Ovary (tissue), 9 donors: ENCODE data around the gene USP53. TPM values are rescaled to one million over a fixed set of nuclear protein-coding genes. Genes with fewer than 3 reads are reported as not detected.

Experiments used
- DNase-seq, 5 donors: peaks; one replicate each; pipeline ENCODE4 v3.0.0-alpha.2; 2019 to 2020
- H3K27ac ChIP-seq, 2 donors: fragments of 200-600 bp; one replicate each; pipeline versions ENCODE4 v1.5.1 to v1.8.0; 2019 to 2022
- H3K27me3 ChIP-seq: fragments of 200-600 bp; one replicate; pipeline ENCODE4 v1.8.0; 2022
- H3K36me3 ChIP-seq: fragments of 200-600 bp; sonication (generic); one replicate; pipeline ENCODE4 v1.5.1; 2019
- H3K4me1 ChIP-seq: one replicate; pipeline ENCODE4 v1.8.1; 2013; ENCODE audit warnings: mild to moderate bottlenecking, moderate library complexity; ENCODE audit not compliant: insufficient read depth
- H3K4me3 ChIP-seq: fragments of 200-600 bp; sonication (generic); one replicate; pipeline ENCODE4 v1.5.1; 2017
- H3K9me3 ChIP-seq, 2 donors: fragments of 200-600 bp in 1 of 2; sonication (generic) in 1 of 2; one replicate each; pipeline versions ENCODE4 v1.5.1 to v1.8.1; 2013 to 2019; ENCODE audit warnings: mild to moderate bottlenecking in 1 of 2, moderate library complexity in 1 of 2
- CTCF ChIP-seq, 3 donors: fragments of 450-650 bp in 2 of 3; fragments of 200-600 bp in 1 of 3; IDR thresholded peaks; one replicate each; pipeline versions ENCODE4 v1.5.1 to v1.8.0; 2016 to 2022; ENCODE audit warnings: antibody characterized with exemption in 3 of 3, mild to moderate bottlenecking in 1 of 3
- EP300 ChIP-seq: sonication (generic); formaldehyde crosslinking; IDR thresholded peaks from one replicate; pipeline ENCODE4 v1.6.1; 2017; ENCODE audit warnings: antibody characterized with exemption
- POLR2A ChIP-seq: fragments of 450-650 bp; IDR thresholded peaks from one replicate; pipeline ENCODE4 v1.6.1; 2017; ENCODE audit warnings: antibody characterized with exemption, mild to moderate bottlenecking, moderate library complexity
- WGBS, 3 donors: extraction: QIAGEN DNeasy Blood & Tissue Kit in 1 of 3; methylation state at CpG; one replicate each; pipeline versions ENCODE4 v1.1.5 to v1.1.7; 2013 to 2017; 5-methylcytosine and 5-hydroxymethylcytosine counted together
- intact Hi-C, 4 donors: fragments of 100-400 bp; cut with DNase I; formaldehyde crosslinking; loops; one replicate each; pipeline versions ENCODE4 v1.11.0 to v1.15.1; 2022 to 2023
- polyA plus RNA-seq, 2 donors: library from polyadenylated mRNA; stranded (reverse); fragments of 200-250 nt in 1 of 2; fragments of 350-450 nt in 1 of 2; fragmentation: Illumina TruSeq in 1 of 2; extraction: RNeasy Lipid Tissue Mini Kit (QIAGEN cat#74804) in 1 of 2; gene quantifications; one replicate each; pipeline ENCODE4 v1.2.3, GENCODE V29; 2013 to 2014
- total RNA-seq, 7 donors: library from RNA; depleted of rRNA in 2 of 7; stranded (reverse); fragments of >200 nt in 2 of 7; fragmentation: NEBNext Ultra II Directional in 3 of 7; extraction: Animal tissue kit (Norgen Biotek cat#: 25700) in 3 of 7; gene quantifications; one replicate each; pipeline versions ENCODE4 v1.1.0 to v1.2.4, GENCODE V29; 2016 to 2023
- donor health status: DM: no; HTN: no; CAD: no; lungs with moderate emphysema.
- donor health status: DM: no; HTN: no; CAD: no.
- donor health status: Bipolar disorder and iron deficiency.
- donor health status: DM: yes; HTN: yes; CAD: no.
- donor health status: DM: no; HTN: no; CAD: no.
- donor health status: DM: yes; HTN: yes; CAD: no.

USP53 gene
- total and polyA plus RNA-seq, 9 donors = 10.7 to 98.9 (median 20.4) TPM

- Histone ChIP-seq H3K4me1 (no peaks in the 10 kb centered on the region), H3K27ac (peak overlapping the region in 1 of 2 donors; percentile 22), H3K4me3 (no peak overlapping the region), H3K27me3 (no peaks in the 10 kb centered on the region), H3K9me3 (no peaks in the 10 kb centered on the region), H3K36me3 (no peaks in the 10 kb centered on the region)
- intact Hi-C loops = loop anchor here in 3 of 4 donors (5.0 to 10.0 kb wide), 3 partner anchors 70 to 303 kb away; partner anchors contain the start of gene USP53 (in 1 of the 3)
- WGBS, 3 donors = 11 to 14% (median 14%) methylated on average over 4 of the region's 4 CpGs
- no peak for TF ChIP-seq POLR2A
- no peak for TF ChIP-seq EP300
- no peak for TF ChIP-seq CTCF (IDR thresholded peaks at IDR 0.05)
- no peak for DNase-seq
Measured at GRCh38 chr4:119284876-119285780, 72.6 kb downstream of the USP53 start.

GRCh38 chr4:119286377-119287002, 74.0 kb downstream of the USP53 start:
- Histone ChIP-seq H3K36me3 (no peaks in the 10 kb centered on the region), H3K4me1 (no peaks in the 10 kb centered on the region), H3K9me3 (no peaks in the 10 kb centered on the region), H3K27ac (no peak overlapping the region), H3K27me3 (no peaks in the 10 kb centered on the region), H3K4me3 (no peak overlapping the region)
- DNase-seq = peak in 2 of 5 donors; percentile 35 to 51
- intact Hi-C loops = loop anchor here in 3 of 4 donors (5.0 to 10.0 kb wide), 3 partner anchors 72 to 304 kb away; partner anchors contain the start of gene USP53 (in 1 of the 3)
- TF ChIP-seq POLR2A (no peak), CTCF (IDR thresholded peaks at IDR 0.05) (peak; percentile 28 to 85 (median 70))
- WGBS, 3 donors = 3 to 10% (median 9%) methylated on average over 3 of the region's 3 CpGs

GRCh38 chr4:119289313-119289712, 76.8 kb downstream of the USP53 start:
- TF ChIP-seq EP300 (no peak), POLR2A (no peak), CTCF (IDR thresholded peaks at IDR 0.05) (no peak)
- Histone ChIP-seq H3K4me1 (no peaks in the 10 kb centered on the region), H3K9me3 (no peaks in the 10 kb centered on the region), H3K4me3 (no peak overlapping the region), H3K27ac (no peak overlapping the region), H3K36me3 (no peaks in the 10 kb centered on the region), H3K27me3 (no peaks in the 10 kb centered on the region)
- intact Hi-C loops = loop anchor here in 3 of 4 donors (5.0 to 10.0 kb wide), 3 partner anchors 75 to 307 kb away; partner anchors contain the start of gene USP53 (in 1 of the 3)
- no peak for DNase-seq
- 96 to 97% (median 96%) methylated on average over 5 of the region's 5 CpGs for WGBS, 3 donors

- no peak for DNase-seq
- Histone ChIP-seq H3K27ac (no peak overlapping the region), H3K4me1 (no peaks in the 10 kb centered on the region), H3K27me3 (no peaks in the 10 kb centered on the region), H3K9me3 (no peaks in the 10 kb centered on the region), H3K4me3 (no peak overlapping the region), H3K36me3 (no peaks in the 10 kb centered on the region)
- intact Hi-C loops = loop anchor here in 3 of 4 donors (5.0 to 10.0 kb wide), 3 partner anchors 306 to 556 kb away; no protein-coding TSS in a partner anchor
- TF ChIP-seq CTCF (IDR thresholded peaks at IDR 0.05) (no peak), EP300 (no peak), POLR2A (no peak)
- 65 to 67% (median 67%) methylated on average over 1 of the region's 1 CpG for WGBS, 3 donors
Measured at GRCh38 chr4:119290598-119290997, 78.1 kb downstream of the USP53 start.
